SU-DHL-6 (cell line): ENCODE data around the gene IFIH1.

Experiments used
- H2AFZ ChIP-seq: fragments of 200-600 bp; sonication (generic); 2 replicates; pipeline ENCODE4 v1.6.1; 2014; ENCODE audit warnings: low read depth, mild to moderate bottlenecking, moderate library complexity, mixed read lengths, antibody characterized with exemption, low read length; ENCODE audit not compliant: severe bottlenecking
- H3F3A ChIP-seq: fragments of 200-600 bp; shearing (Covaris generic); 2 replicates; pipeline ENCODE4 v1.6.0; 2016; ENCODE audit warnings: antibody characterized with exemption, mild to moderate bottlenecking; ENCODE audit not compliant: insufficient read depth
- H3K27ac ChIP-seq: fragments of 200-600 bp; sonication (generic); 2 replicates; pipeline ENCODE4 v1.5.1; 2016; ENCODE audit warnings: low read depth, mild to moderate bottlenecking, low read length, moderate library complexity, mixed read lengths
- H3K27me3 ChIP-seq: fragments of 200-600 bp; sonication (generic), shearing (Covaris generic); 2 replicates; pipeline ENCODE4 v1.6.0; 2014; ENCODE audit warnings: mild to moderate bottlenecking, low read length
- H3K36me3 ChIP-seq: fragments of 200-600 bp; sonication (generic); 2 replicates; pipeline ENCODE4 v1.6.1; 2014; ENCODE audit warnings: mild to moderate bottlenecking, low read length, mixed read lengths
- H3K4me2 ChIP-seq: fragments of 300-600, 200-600 bp; shearing (Covaris generic), sonication (generic); 2 replicates; pipeline ENCODE4 v1.6.0; 2014; ENCODE audit warnings: low read length, low read depth, mild to moderate bottlenecking; ENCODE audit not compliant: poor library complexity, severe bottlenecking
- H3K4me3 ChIP-seq: fragments of 200-600 bp; sonication (generic); 2 replicates; pipeline ENCODE4 v1.5.1; 2014; ENCODE audit warnings: antibody characterized with exemption, low read length, mild to moderate bottlenecking, mixed read lengths; ENCODE audit not compliant: insufficient read depth, poor library complexity, severe bottlenecking
- H3K79me2 ChIP-seq: fragments of 200-600 bp; sonication (generic); 2 replicates; pipeline ENCODE4 v1.6.1; 2014; ENCODE audit warnings: mild to moderate bottlenecking, low read length, moderate library complexity; ENCODE audit not compliant: insufficient read depth
- H3K9ac ChIP-seq: fragments of 200-600 bp; sonication (generic); 2 replicates; pipeline ENCODE4 v1.7.0; 2014; ENCODE audit warnings: mild to moderate bottlenecking, low read length
- H3K9me2 ChIP-seq: fragments of 200-600 bp; sonication (generic); replicated peaks from 2 replicates; pipeline ENCODE4 v1.6.1; 2014; ENCODE audit warnings: low read length; ENCODE audit not compliant: insufficient read depth
- H3K9me3 ChIP-seq: fragments of 200-600 bp; sonication (generic); 2 replicates; pipeline ENCODE4 v1.6.1; 2014; ENCODE audit warnings: low read length, mixed read lengths; ENCODE audit not compliant: insufficient read depth
- H4K20me1 ChIP-seq: fragments of 200-600 bp; sonication (generic); 2 replicates; pipeline ENCODE4 v1.6.1; 2014; ENCODE audit warnings: low read depth, mild to moderate bottlenecking, antibody characterized with exemption, low read length, moderate library complexity, mixed read lengths
- EZH2phosphoT487 ChIP-seq: fragments of 200-600 bp; sonication (generic), shearing (Covaris generic); conservative IDR thresholded peaks from 2 replicates; pipeline ENCODE4 v1.6.1; 2018; ENCODE audit warnings: mild to moderate bottlenecking, antibody characterized with exemption, low read length, moderate library complexity, mixed read lengths
- TF ChIP-seq, protein P1 (sequence below): fragments of 200-600 bp; sonication (generic); IDR thresholded peaks from one replicate; pipeline ENCODE4 v1.5.1; 2017; ENCODE audit warnings: antibody characterized with exemption, mild to moderate bottlenecking, low read length, moderate library complexity; ENCODE audit not compliant: insufficient read depth, poor library complexity, severe bottlenecking

Gene IFIH1

DNA sequence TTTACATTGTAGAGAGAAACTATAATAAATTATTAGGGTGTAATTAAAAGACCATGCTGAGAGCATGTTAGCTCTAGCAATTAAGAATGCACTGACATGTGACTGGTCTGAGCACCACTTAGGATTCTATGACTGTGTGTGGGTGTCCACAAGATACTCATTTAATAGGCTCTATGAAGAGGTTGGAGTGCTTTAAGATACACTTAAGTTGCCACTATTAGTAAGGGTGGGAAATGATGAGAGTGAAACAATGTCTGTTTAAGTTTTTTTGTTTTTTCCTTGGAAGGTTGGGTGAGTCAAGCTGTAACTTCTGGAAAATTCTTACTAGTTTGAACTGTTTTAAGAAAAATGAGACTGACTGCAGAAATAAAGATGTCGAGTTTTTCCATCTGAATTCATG is 73.4 kb downstream of the IFIH1 start:
- H3K4me2 ChIP-seq = no peak overlapping the region
- no peaks in the 10 kb centered on the region for H3K27me3 ChIP-seq
- TF ChIP-seq EZH2phosphoT487 = no peak
- TF ChIP-seq, protein P1, sequence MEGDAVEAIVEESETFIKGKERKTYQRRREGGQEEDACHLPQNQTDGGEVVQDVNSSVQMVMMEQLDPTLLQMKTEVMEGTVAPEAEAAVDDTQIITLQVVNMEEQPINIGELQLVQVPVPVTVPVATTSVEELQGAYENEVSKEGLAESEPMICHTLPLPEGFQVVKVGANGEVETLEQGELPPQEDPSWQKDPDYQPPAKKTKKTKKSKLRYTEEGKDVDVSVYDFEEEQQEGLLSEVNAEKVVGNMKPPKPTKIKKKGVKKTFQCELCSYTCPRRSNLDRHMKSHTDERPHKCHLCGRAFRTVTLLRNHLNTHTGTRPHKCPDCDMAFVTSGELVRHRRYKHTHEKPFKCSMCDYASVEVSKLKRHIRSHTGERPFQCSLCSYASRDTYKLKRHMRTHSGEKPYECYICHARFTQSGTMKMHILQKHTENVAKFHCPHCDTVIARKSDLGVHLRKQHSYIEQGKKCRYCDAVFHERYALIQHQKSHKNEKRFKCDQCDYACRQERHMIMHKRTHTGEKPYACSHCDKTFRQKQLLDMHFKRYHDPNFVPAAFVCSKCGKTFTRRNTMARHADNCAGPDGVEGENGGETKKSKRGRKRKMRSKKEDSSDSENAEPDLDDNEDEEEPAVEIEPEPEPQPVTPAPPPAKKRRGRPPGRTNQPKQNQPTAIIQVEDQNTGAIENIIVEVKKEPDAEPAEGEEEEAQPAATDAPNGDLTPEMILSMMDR = no peak
- H3K9me2 ChIP-seq = no peaks in the 10 kb centered on the region
- no peaks in the 10 kb centered on the region for H3K36me3 ChIP-seq
- H3F3A ChIP-seq = no peaks in the 10 kb centered on the region
- no peak overlapping the region for H2AFZ ChIP-seq
- no peaks in the 10 kb centered on the region for H4K20me1 ChIP-seq
- no peak overlapping the region for H3K4me3 ChIP-seq
- no peak overlapping the region for H3K9ac ChIP-seq
- H3K27ac ChIP-seq = no peak overlapping the region
- no peaks in the 10 kb centered on the region for H3K79me2 ChIP-seq
- no peaks in the 10 kb centered on the region for H3K9me3 ChIP-seq

DNA sequence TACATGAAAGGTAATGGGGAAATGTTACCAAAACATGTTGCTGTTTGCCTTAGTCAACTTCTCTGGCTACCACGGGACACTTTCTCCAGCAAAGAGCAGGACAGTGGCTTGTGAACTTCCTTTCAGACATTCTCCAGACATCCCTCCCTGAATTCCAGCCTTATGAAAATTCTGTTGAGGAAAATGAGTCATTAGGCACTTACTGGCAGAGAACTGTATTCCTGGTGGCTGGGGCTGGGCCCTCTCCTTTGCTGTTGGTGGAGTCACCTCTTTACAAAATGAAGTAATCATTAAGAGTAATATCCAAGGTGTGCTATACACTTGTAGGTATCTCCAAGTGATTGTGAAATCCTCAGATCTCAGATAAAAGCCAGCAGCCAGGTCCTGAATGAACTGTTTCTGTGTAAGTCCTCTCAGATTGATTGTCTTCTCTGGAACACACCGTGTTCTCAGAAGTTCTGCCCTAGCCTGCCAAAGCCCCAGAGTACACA is 73.9 kb downstream of the IFIH1 start:
- no peaks in the 10 kb centered on the region for H3K9me3 ChIP-seq
- no peaks in the 10 kb centered on the region for H3K36me3 ChIP-seq
- H4K20me1 ChIP-seq = no peaks in the 10 kb centered on the region
- H3K27ac ChIP-seq = no peak overlapping the region
- TF ChIP-seq, protein P1 = no peak
- no peak for TF ChIP-seq EZH2phosphoT487
- no peaks in the 10 kb centered on the region for H3K27me3 ChIP-seq
- H3K9me2 ChIP-seq = no peaks in the 10 kb centered on the region
- no peak overlapping the region for H3K9ac ChIP-seq
- no peak overlapping the region for H3K4me2 ChIP-seq
- no peaks in the 10 kb centered on the region for H3F3A ChIP-seq
- no peak overlapping the region for H3K4me3 ChIP-seq
- H3K79me2 ChIP-seq = no peaks in the 10 kb centered on the region
- H2AFZ ChIP-seq = no peak overlapping the region

DNA sequence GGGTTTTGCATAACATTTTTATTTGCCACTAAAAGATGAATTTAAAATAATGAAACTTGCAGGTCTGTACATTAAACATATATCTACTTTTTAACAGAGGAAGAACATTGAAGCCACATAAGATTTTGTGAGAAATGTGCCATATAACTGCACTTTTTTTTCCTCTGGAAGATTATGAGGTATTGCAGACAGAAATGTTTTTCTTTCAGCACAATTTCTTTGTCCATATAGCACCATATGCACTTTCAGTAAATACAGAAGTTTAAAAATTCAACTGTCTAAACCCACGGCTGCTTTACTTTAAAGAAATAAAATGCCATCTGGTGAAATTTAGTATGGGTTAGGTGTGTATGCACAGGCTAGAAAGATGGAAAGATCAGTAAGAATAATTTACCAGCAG is 74.8 kb downstream of the IFIH1 start:
- Histone ChIP-seq H4K20me1 (no peaks in the 10 kb centered on the region), H3F3A (no peaks in the 10 kb centered on the region), H3K9me2 (no peaks in the 10 kb centered on the region), H3K9ac (no peak overlapping the region), H2AFZ (no peak overlapping the region), H3K27me3 (no peaks in the 10 kb centered on the region), H3K79me2 (no peaks in the 10 kb centered on the region), H3K4me2 (no peak overlapping the region), H3K4me3 (no peak overlapping the region), H3K36me3 (no peaks in the 10 kb centered on the region), H3K27ac (no peak overlapping the region), H3K9me3 (no peaks in the 10 kb centered on the region)
- TF ChIP-seq EZH2phosphoT487 = no peak
- TF ChIP-seq, protein P1 = no peak
